SU-DHL-6 (cell line): ENCODE measurements around the gene AJAP1.

Experiments
- H2AFZ ChIP-seq: fragments of 200-600 bp; sonication (generic); 2 replicates; pipeline ENCODE4 v1.6.1; 2014; ENCODE audit warnings: low read depth, mild to moderate bottlenecking, moderate library complexity, mixed read lengths, antibody characterized with exemption, low read length; ENCODE audit not compliant: severe bottlenecking
- H3F3A ChIP-seq: fragments of 200-600 bp; shearing (Covaris generic); 2 replicates; pipeline ENCODE4 v1.6.0; 2016; ENCODE audit warnings: antibody characterized with exemption, mild to moderate bottlenecking; ENCODE audit not compliant: insufficient read depth
- H3K27ac ChIP-seq: fragments of 200-600 bp; sonication (generic); 2 replicates; pipeline ENCODE4 v1.5.1; 2016; ENCODE audit warnings: low read depth, mild to moderate bottlenecking, low read length, moderate library complexity, mixed read lengths
- H3K27me3 ChIP-seq: fragments of 200-600 bp; sonication (generic), shearing (Covaris generic); 2 replicates; pipeline ENCODE4 v1.6.0; 2014; ENCODE audit warnings: mild to moderate bottlenecking, low read length
- H3K36me3 ChIP-seq: fragments of 200-600 bp; sonication (generic); 2 replicates; pipeline ENCODE4 v1.6.1; 2014; ENCODE audit warnings: mild to moderate bottlenecking, low read length, mixed read lengths
- H3K4me2 ChIP-seq: fragments of 300-600, 200-600 bp; shearing (Covaris generic), sonication (generic); 2 replicates; pipeline ENCODE4 v1.6.0; 2014; ENCODE audit warnings: low read length, low read depth, mild to moderate bottlenecking; ENCODE audit not compliant: poor library complexity, severe bottlenecking
- H3K4me3 ChIP-seq: fragments of 200-600 bp; sonication (generic); 2 replicates; pipeline ENCODE4 v1.5.1; 2014; ENCODE audit warnings: antibody characterized with exemption, low read length, mild to moderate bottlenecking, mixed read lengths; ENCODE audit not compliant: insufficient read depth, poor library complexity, severe bottlenecking
- H3K79me2 ChIP-seq: fragments of 200-600 bp; sonication (generic); 2 replicates; pipeline ENCODE4 v1.6.1; 2014; ENCODE audit warnings: mild to moderate bottlenecking, low read length, moderate library complexity; ENCODE audit not compliant: insufficient read depth
- H3K9ac ChIP-seq: fragments of 200-600 bp; sonication (generic); 2 replicates; pipeline ENCODE4 v1.7.0; 2014; ENCODE audit warnings: mild to moderate bottlenecking, low read length
- H3K9me2 ChIP-seq: fragments of 200-600 bp; sonication (generic); replicated peaks from 2 replicates; pipeline ENCODE4 v1.6.1; 2014; ENCODE audit warnings: low read length; ENCODE audit not compliant: insufficient read depth
- H3K9me3 ChIP-seq: fragments of 200-600 bp; sonication (generic); 2 replicates; pipeline ENCODE4 v1.6.1; 2014; ENCODE audit warnings: low read length, mixed read lengths; ENCODE audit not compliant: insufficient read depth
- H4K20me1 ChIP-seq: fragments of 200-600 bp; sonication (generic); 2 replicates; pipeline ENCODE4 v1.6.1; 2014; ENCODE audit warnings: low read depth, mild to moderate bottlenecking, antibody characterized with exemption, low read length, moderate library complexity, mixed read lengths
- EZH2phosphoT487 ChIP-seq: fragments of 200-600 bp; sonication (generic), shearing (Covaris generic); conservative IDR thresholded peaks from 2 replicates; pipeline ENCODE4 v1.6.1; 2018; ENCODE audit warnings: mild to moderate bottlenecking, antibody characterized with exemption, low read length, moderate library complexity, mixed read lengths
- TF ChIP-seq, protein P1 (sequence below): fragments of 200-600 bp; sonication (generic); IDR thresholded peaks from one replicate; pipeline ENCODE4 v1.5.1; 2017; ENCODE audit warnings: antibody characterized with exemption, mild to moderate bottlenecking, low read length, moderate library complexity; ENCODE audit not compliant: insufficient read depth, poor library complexity, severe bottlenecking

AJAP1 gene

DNA sequence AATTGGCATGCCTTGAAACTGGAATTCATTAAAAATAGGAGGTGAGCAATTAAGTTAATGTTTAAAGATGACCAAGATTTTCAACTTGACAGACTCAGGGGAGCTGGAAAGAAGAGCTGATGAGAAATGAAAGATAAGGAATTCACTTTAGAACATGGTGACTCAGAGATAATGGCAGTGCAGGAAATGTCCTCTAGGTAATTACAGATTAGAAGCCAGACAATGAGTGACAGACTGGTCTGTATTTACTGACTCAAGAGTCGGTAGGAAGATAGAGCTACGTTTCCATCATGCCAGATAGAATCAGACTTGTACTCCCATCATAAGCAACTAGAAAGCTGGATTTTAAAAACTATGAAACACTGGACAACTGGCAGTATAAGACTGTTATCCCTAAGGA lies 151.6 kb downstream of the AJAP1 start:
- Histone ChIP-seq H3K27ac (no peak overlapping the region), H3K4me3 (no peak overlapping the region), H3K9ac (no peak overlapping the region), H3F3A (no peaks in the 10 kb centered on the region), H3K27me3 (no peaks in the 10 kb centered on the region), H3K9me2 (no peaks in the 10 kb centered on the region), H4K20me1 (no peaks in the 10 kb centered on the region), H3K36me3 (no peaks in the 10 kb centered on the region), H3K4me2 (no peak overlapping the region), H3K79me2 (no peaks in the 10 kb centered on the region), H3K9me3 (no peaks in the 10 kb centered on the region), H2AFZ (no peak overlapping the region)
- TF ChIP-seq EZH2phosphoT487, result no peak
- TF ChIP-seq, protein P1, sequence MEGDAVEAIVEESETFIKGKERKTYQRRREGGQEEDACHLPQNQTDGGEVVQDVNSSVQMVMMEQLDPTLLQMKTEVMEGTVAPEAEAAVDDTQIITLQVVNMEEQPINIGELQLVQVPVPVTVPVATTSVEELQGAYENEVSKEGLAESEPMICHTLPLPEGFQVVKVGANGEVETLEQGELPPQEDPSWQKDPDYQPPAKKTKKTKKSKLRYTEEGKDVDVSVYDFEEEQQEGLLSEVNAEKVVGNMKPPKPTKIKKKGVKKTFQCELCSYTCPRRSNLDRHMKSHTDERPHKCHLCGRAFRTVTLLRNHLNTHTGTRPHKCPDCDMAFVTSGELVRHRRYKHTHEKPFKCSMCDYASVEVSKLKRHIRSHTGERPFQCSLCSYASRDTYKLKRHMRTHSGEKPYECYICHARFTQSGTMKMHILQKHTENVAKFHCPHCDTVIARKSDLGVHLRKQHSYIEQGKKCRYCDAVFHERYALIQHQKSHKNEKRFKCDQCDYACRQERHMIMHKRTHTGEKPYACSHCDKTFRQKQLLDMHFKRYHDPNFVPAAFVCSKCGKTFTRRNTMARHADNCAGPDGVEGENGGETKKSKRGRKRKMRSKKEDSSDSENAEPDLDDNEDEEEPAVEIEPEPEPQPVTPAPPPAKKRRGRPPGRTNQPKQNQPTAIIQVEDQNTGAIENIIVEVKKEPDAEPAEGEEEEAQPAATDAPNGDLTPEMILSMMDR, result no peak

GRCh38 chr1:4820543-4820942 lies 166.1 kb downstream of the AJAP1 start:
- no peaks in the 10 kb centered on the region for H3F3A ChIP-seq
- no peaks in the 10 kb centered on the region for H3K79me2 ChIP-seq
- no peak overlapping the region for H3K27ac ChIP-seq
- no peaks in the 10 kb centered on the region for H3K36me3 ChIP-seq
- H3K4me3 ChIP-seq, result no peak overlapping the region
- no peak for TF ChIP-seq EZH2phosphoT487
- TF ChIP-seq, protein P1, result no peak
- no peaks in the 10 kb centered on the region for H3K9me2 ChIP-seq
- H3K9ac ChIP-seq, result no peak overlapping the region
- no peaks in the 10 kb centered on the region for H3K9me3 ChIP-seq
- no peak overlapping the region for H3K4me2 ChIP-seq
- H4K20me1 ChIP-seq, result no peaks in the 10 kb centered on the region
- H3K27me3 ChIP-seq, result no peaks in the 10 kb centered on the region
- H2AFZ ChIP-seq, result no peak overlapping the region

DNA sequence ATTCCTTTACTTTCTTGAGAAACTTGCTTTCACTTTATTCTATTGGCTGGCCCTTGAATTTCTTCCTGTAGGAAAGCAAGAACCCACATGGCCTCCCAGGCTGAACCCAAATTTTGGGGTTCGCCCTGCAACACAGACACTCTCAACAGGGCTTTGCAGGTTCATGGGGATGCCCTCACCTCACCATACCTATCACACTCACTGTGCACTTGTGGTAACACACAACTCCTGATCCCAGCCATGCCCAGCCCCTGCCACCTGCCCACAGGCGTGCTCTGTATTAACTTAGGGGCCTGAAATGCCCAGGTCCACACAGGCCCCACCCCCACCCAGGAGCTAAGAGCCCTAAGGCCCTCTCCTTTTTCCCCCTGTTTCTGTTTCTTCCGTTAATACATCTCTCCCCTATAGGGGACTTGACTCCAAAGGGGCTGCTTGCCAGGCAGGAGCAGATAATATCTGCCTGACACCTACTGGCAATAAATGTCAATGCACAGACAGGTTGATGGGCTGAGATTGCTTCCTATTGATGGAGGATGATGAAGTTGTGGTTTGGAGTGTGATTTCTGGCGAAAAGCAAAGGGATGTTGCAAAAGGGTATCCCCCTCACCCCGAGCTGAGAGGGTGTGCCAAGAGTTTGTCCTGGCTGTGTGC lies 171.5 kb downstream of the AJAP1 start:
- no peak overlapping the region for H3K27ac ChIP-seq
- no peaks in the 10 kb centered on the region for H4K20me1 ChIP-seq
- no peak overlapping the region for H3K4me3 ChIP-seq
- H3K79me2 ChIP-seq, result no peaks in the 10 kb centered on the region
- TF ChIP-seq, protein P1, result no peak
- no peak for TF ChIP-seq EZH2phosphoT487
- no peak overlapping the region for H2AFZ ChIP-seq
- H3F3A ChIP-seq, result no peaks in the 10 kb centered on the region
- no peak overlapping the region for H3K9ac ChIP-seq
- H3K9me3 ChIP-seq, result no peaks in the 10 kb centered on the region
- H3K36me3 ChIP-seq, result no peaks in the 10 kb centered on the region
- no peaks in the 10 kb centered on the region for H3K27me3 ChIP-seq
- H3K9me2 ChIP-seq, result no peaks in the 10 kb centered on the region
- no peak overlapping the region for H3K4me2 ChIP-seq
